ENCODE results near the gene MAST3.

Gene MAST3

DNA sequence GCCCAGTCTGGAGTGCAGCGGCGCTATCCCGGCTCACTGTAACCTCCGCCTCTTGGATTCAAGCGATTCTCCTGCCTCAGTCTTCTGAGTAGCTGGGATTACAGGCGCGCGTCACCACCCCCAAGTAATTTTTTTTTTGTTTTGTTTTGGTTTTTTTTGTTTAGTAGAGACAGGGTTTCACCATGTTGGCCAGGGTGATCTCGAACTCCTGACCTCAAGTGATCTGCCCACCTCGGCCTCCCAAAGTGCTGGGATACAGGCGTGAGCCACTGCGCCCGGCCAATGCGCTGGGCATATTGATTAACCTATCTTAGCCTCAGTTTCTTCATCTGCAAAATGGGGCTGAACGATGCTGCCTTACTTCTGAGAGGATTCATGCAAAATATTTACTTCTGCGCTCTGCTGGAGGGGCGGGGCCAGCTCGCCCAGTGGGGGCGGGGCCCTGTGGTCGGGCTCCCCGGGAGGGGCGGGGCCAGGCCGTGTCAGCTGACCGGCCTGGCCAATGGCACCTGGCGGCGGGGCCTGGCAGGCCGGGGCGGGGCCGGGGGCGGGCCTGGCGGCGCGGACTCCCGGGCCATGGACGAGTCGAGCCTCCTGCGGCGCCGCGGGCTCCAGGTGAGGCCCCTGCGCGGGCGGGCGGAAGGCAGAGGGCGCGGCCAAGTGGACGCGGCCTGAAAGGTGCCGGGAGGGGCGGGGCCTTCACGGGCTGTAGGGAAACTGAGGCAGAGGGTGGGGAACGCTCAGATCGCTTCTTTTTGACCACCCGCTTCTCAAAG lies at the start of gene MAST3:
TSS of gene MAST3 (plus strand) at position 562 of the 776 bp plus-strand sequence. CDS start at position 577, 15 bp downstream.
- no peak for DNase-seq

DNA sequence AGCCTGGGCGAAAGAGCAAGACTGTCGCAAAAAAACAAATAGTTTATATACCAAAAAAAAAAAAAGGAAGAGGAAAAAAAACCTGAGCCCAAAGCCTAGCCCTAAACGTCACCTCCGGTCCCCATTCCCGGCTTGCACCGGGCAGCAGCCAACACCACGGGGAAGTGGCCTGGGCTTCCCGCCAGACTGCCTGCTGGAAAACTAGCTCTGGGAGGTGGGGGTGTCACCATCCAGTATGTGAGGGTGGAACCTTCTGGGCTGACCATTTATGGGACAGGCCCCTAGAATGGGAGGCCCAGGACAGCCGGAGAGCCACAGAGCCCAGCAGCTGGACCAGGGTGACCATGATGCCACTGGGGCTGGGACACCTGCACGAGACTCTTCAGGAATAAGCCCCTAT lies 48.2 kb upstream of the MAST3 start:
- no peak for DNase-seq

GRCh38 chr19:18051887-18052286 lies 45.7 kb upstream of the MAST3 start:
- DNase-seq = no peak

GRCh38 chr19:18053576-18054219 lies 43.9 kb upstream of the MAST3 start:
- DNase-seq = no peak

- DNase-seq = no peak
These were observed 41.6 kb upstream of the MAST3 start for GRCh38 chr19:18055967-18056366.

GRCh38 chr19:18057557-18057956 lies 40.0 kb upstream of the MAST3 start:
- DNase-seq = no peak

- DNase-seq = peak; percentile 65
These were observed 39.2 kb upstream of the MAST3 start for GRCh38 chr19:18058208-18059009.

DNA sequence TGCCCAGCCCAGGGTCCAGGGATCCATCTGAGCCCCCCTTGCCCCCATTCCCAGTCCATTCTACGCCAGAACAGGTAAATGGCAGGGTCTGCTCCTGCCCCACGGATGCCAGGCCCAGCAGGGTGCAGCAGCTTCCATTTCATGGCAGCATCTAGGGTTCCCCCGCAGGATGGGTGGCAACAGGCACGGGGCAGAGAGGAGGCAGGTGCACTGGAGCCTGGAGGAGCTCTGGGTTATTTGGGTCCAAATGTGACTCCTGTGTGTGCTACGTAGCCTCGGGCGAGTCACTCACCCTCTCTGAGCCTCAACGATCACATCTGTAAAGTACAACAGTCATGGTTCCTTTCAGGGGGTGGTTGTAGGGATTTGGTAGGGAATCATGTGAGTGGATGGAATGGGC lies 38.3 kb upstream of the MAST3 start:
- no peak for DNase-seq

GRCh38 chr19:18059902-18060301 lies 37.7 kb upstream of the MAST3 start:
- DNase-seq = no peak

GRCh38 chr19:18060472-18060871 lies 37.1 kb upstream of the MAST3 start:
- no peak for DNase-seq

DNA sequence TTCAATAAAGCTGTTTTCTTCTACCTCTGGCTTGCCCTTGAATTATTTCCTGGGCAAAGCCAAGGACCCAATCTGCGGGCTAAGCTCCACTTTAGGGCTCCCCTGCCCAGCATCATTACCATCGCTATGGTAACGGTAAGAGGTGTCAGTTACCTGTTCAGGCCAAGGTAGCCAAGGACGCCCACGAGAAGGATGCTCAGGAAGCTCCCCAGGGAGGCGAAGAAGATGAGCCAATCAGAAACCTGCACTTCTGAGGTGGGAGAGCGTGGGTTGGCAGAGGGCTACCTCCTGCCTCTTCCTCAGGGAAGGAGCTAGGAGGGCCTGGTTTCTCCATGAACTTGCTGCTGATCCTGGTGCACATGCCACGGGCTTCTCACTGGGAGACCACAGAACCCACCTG lies 35.5 kb upstream of the MAST3 start:
- peak; percentile 95 for DNase-seq

- DNase-seq = no peak
These were observed 34.1 kb upstream of the MAST3 start for GRCh38 chr19:18063463-18063862.

- no peak for DNase-seq
These were observed 32.4 kb upstream of the MAST3 start for GRCh38 chr19:18065173-18065495.

DNA sequence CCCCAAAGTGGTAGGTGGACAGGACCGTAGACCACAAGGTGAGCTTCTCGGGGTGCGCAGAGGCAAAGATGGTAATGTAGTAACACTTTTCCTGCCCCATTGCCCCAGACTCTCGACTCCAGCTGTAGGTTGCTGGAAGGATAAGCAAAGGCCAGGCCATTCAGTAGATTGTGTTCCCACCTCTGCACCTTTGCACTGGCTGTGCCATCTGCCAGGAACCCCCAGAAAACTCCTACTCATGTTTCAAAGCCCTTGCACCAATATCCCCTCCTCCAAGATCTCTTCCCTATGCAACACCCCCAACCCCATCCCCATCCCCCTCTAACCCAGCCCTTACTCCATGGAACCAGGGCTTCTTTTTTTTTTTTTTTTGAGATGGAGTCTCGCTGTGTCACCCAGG lies 29.2 kb upstream of the MAST3 start:
- DNase-seq = no peak

DNA sequence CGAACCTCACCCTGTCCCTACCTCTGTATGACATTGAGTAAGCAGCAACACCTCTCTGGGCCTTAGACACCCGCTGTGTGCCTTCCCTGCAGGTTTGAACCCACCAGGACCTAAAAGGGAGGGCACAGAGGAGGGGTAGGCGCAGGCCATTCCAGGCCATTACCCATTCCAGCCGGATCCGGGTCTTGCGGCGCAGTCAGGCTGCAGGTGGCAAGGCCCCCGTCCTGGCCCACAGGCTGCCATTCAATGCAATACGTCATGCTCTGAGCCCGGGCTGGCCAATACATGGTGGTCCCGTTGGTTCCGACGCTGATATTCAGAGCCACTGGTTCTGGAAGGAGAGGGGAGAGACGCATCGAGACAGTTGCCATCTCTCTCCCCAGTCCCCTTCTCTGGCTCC lies 28.2 kb upstream of the MAST3 start:
- DNase-seq = no peak

GRCh38 chr19:18070181-18070580 lies 27.4 kb upstream of the MAST3 start:
- DNase-seq = no peak

GRCh38 chr19:18072335-18072734 lies 25.2 kb upstream of the MAST3 start:
- no peak for DNase-seq

DNA sequence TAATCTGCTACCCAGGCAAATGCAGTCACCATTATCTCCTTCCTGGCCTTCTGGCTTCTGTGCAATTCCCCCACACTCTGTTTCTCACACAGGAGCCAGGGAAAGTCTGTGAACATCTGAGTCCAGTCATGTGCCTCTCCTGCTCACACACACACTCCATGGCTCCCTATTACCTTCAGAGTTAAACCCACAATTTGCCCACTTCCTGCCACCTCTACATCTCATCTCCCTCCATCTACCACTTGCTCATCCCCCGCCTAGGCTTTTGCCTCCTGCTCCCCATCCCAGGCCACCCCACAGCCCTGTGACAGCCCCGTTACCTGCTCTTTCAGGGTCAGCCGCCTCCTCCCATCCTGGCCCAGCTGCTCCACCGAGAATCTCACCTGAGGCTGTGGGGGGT lies 24.4 kb upstream of the MAST3 start:
- DNase-seq = no peak

DNA sequence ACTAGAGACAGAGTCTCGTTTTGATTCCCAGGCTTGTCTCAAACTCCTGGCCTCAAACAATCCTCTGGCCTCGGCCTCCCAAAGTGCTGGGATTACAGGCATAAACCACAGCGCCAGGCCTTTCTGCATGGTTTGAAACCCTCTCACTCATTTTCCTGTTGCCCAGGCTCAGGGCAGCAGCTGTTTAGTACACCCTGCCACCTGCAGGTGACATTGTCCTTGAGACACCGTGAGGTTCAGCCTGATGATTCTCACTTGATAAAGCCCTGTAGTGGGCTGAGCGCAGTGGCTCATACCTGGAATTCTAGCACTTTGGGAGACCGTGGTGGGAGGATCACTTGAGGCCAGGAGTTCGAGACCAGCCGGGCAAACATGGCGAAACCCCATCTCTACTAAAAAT lies 23.4 kb upstream of the MAST3 start:
- no peak for DNase-seq

DNA sequence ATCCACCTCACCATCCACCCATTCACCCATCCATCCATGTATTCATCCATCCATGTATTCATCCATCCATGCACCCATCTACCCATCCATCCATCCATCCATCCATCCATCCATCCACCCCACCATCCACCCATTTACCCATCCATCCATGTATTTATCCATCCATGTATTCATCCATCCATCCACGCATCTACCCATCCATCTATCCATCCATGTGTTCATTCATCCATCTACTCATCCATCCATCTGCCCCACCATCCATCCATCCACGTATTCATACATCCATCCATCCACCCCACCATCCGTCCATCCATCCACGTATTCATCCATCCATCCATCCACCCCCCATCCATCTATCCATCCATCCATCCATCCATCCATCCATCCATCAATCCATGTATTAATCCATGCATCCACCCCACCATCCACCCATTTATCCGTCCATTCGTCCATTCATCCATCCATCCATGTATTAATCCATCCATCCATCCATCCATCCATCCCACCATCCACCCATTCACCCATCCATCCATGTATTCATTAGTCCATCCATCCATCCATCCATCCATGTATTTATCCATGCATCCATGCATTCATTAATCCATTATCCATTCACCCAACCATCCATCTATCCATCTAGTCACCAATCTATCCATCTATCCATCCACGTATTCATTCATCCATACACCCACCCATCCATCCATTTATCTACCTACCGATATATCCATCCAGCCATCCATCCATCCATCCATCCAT lies 13.5 kb upstream of the MAST3 start:
- DNase-seq = no peak

- DNase-seq = no peak
These were observed 11.7 kb upstream of the MAST3 start for GRCh38 chr19:18085702-18086457.

- no peak for DNase-seq
These were observed 10.9 kb upstream of the MAST3 start, which contains the start of gene IL12RB1 for GRCh38 chr19:18086590-18087138. Gene IL12RB1 (minus strand): TSS chr19:18086934. CDS start chr19:18086823, 111 bp downstream.

Measured in DMS79 treated with DMSO at 0.1 percent for 48 hours (cell line).